ENCODE results near the gene DNTT. TPM values are rescaled to one million over a fixed set of nuclear protein-coding genes. Genes with fewer than 3 reads are reported as not detected.

The DNTT gene
- total and polyA plus RNA-seq, 7 donors, result 0.01 TPM; not detected in 6

GRCh38 chr10:96259150-96259549 is 45.1 kb upstream of the DNTT start:
- H3K4me1 ChIP-seq, result no peaks in the 10 kb centered on the region
- no peaks in the 10 kb centered on the region for H3K9me3 ChIP-seq
- ATAC-seq (no peak), DNase-seq (no peak)
- H3K27me3 ChIP-seq (ENCODE audit: insufficient read depth in 3 of 3, low read length in 2 of 3), result no peaks in the 10 kb centered on the region
- H3K36me3 ChIP-seq (ENCODE audit: insufficient read depth in 1 of 2, low read depth in 1 of 2), result no peaks in the 10 kb centered on the region
- intact Hi-C loops (cut with DNase I), result no loop called here
- 57 to 66% (median 66%) methylated on average over 6 of the region's 6 CpGs for WGBS, 3 donors
- H3K4me3 ChIP-seq, result no peak overlapping the region
- TF ChIP-seq CTCF (IDR thresholded peaks at IDR 0.05), result no peak
- no peak overlapping the region for H3K27ac ChIP-seq

- intact Hi-C loops (cut with DNase I), result no loop called here
- Histone ChIP-seq H3K4me3 (no peak overlapping the region), H3K9me3 (no peaks in the 10 kb centered on the region), H3K36me3 (ENCODE audit: insufficient read depth in 1 of 2, low read depth in 1 of 2) (no peaks in the 10 kb centered on the region), H3K4me1 (no peaks in the 10 kb centered on the region), H3K27ac (no peak overlapping the region), H3K27me3 (ENCODE audit: insufficient read depth in 3 of 3, low read length in 2 of 3) (no peaks in the 10 kb centered on the region)
- DNase-seq (no peak), ATAC-seq (peak in 3 of 4 donors; percentile 64 to 90 (median 73))
- WGBS, 3 donors, result 24 to 34% (median 29%) methylated on average over 3 of the region's 3 CpGs
- TF ChIP-seq CTCF (IDR thresholded peaks at IDR 0.05), result no peak
Measured at GRCh38 chr10:96260014-96260413, 44.2 kb upstream of the DNTT start.

- 90 to 91% (median 90%) methylated on average over 2 of the region's 2 CpGs for WGBS, 3 donors
- no peaks in the 10 kb centered on the region for H3K9me3 ChIP-seq
- no peak overlapping the region for H3K27ac ChIP-seq
- H3K36me3 ChIP-seq (ENCODE audit: insufficient read depth in 1 of 2, low read depth in 1 of 2), result no peaks in the 10 kb centered on the region
- H3K4me3 ChIP-seq, result no peak overlapping the region
- H3K27me3 ChIP-seq (ENCODE audit: insufficient read depth in 3 of 3, low read length in 2 of 3), result no peaks in the 10 kb centered on the region
- DNase-seq (no peak), ATAC-seq (no peak)
- intact Hi-C loops (cut with DNase I), result no loop called here
- H3K4me1 ChIP-seq, result no peaks in the 10 kb centered on the region
- TF ChIP-seq CTCF (IDR thresholded peaks at IDR 0.05), result no peak
Measured at GRCh38 chr10:96261132-96261531, 43.1 kb upstream of the DNTT start.

- Histone ChIP-seq H3K4me3 (no peak overlapping the region), H3K27me3 (ENCODE audit: insufficient read depth in 3 of 3, low read length in 2 of 3) (no peaks in the 10 kb centered on the region), H3K9me3 (no peaks in the 10 kb centered on the region), H3K36me3 (ENCODE audit: insufficient read depth in 1 of 2, low read depth in 1 of 2) (no peaks in the 10 kb centered on the region), H3K4me1 (no peaks in the 10 kb centered on the region), H3K27ac (no peak overlapping the region)
- ATAC-seq (no peak), DNase-seq (no peak)
- intact Hi-C loops (cut with DNase I), result no loop called here
- 84 to 92% (median 87%) methylated on average over 3 of the region's 3 CpGs for WGBS, 3 donors
- no peak for TF ChIP-seq CTCF (IDR thresholded peaks at IDR 0.05)
Measured at GRCh38 chr10:96261930-96262329, 42.3 kb upstream of the DNTT start.

GRCh38 chr10:96263176-96263575 is 41.1 kb upstream of the DNTT start:
- intact Hi-C loops (cut with DNase I), result no loop called here
- Histone ChIP-seq H3K27me3 (ENCODE audit: insufficient read depth in 3 of 3, low read length in 2 of 3) (no peaks in the 10 kb centered on the region), H3K27ac (no peak overlapping the region), H3K36me3 (ENCODE audit: insufficient read depth in 1 of 2, low read depth in 1 of 2) (no peaks in the 10 kb centered on the region), H3K4me1 (no peaks in the 10 kb centered on the region), H3K4me3 (no peak overlapping the region), H3K9me3 (no peaks in the 10 kb centered on the region)
- TF ChIP-seq CTCF (IDR thresholded peaks at IDR 0.05), result no peak
- ATAC-seq (peak in 1 of 4 donors; percentile 73), DNase-seq (no peak)
- 64 to 90% (median 86%) methylated on average over 4 of the region's 4 CpGs for WGBS, 3 donors

Measured in psoas muscle (tissue), 8 donors.